ENCODE results near the gene ESPL1.

Gene ESPL1

DNA sequence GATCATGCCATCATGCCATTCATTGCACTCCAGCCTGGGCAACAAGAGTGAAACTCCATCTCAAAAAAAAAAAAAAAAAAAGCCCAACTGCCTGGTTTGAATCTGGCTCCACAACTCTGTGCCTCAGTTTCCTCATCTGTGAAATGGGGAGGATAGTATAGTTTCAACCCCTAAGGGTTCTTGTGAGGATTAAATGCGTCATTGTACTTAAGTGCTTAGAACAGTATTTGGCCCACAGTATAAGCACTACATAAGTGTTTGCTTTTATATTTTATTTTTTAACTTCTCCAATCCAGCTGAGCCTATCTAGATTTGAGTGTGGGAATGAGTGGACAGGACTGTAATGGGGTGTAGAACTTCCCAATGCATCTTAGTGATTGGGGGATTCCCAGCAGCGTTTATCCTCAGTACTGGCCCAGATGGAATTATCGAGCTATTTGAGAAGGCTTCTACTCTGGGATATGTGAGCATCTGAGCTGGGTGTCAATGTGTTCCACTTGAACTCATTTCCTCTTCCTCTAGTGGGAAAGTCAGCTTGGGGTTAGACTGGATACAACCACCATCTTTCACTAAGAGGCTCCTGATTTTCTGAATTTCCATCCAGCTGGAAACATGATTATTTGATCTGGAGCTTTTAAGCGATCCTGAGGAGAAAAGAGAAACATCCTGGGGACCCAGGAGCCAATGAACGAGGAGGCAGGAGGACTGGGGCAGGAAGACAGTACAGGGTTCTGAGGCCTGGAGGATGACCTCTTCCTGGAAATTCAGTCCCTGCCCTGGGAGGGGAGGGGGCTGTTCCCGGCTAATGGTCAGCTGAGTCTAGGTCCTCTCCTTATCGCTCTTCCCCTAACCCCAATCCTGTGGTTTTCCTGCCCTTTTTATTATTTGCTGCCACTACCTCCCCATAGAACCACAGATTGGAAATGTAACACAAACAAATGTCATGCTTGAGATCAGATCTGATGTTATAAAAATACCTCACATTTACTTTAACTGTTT, 9.3 kb upstream of the ESPL1 start:
- TF ChIP-seq POLR2A (IDR thresholded peaks at IDR 0.05; ENCODE audit: low read depth, low read length), result no peak
- DNase-seq (ENCODE audit: insufficient read length, low spot score), result no peak

GRCh38 chr12:53259891-53260290, 8.2 kb upstream of the ESPL1 start:
- no peak for DNase-seq (ENCODE audit: insufficient read length, low spot score)
- no peak for FAIRE-seq
- TF ChIP-seq POLR2A (IDR thresholded peaks at IDR 0.05; ENCODE audit: low read depth, low read length), result no peak

More for the DNA sequence above, 9.3 kb upstream of the ESPL1 start:
- FAIRE-seq, result no peak

DNA sequence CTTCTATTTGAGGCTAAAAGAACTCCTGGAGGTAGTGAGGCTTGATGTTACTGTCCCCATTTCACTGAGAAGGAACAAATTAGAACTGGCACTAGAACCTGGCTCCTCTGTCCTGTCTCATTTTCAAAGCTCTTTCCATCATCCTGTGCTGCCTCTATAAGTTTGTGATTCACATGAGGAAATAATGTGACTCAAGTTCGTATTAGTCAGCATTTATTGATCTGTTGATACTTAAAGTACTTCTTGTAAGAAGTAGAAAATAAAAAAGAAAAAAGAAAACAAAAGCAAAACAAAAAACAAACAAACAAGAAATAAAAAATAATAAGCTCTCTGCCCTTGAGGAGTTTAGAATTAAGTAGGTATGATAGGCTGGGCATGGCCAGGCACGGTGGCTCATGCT, 2.3 kb upstream of the ESPL1 start:
- no peak for TF ChIP-seq POLR2A (IDR thresholded peaks at IDR 0.05; ENCODE audit: low read depth, low read length)
- FAIRE-seq (no peak), DNase-seq (ENCODE audit: insufficient read length, low spot score) (no peak)

DNA sequence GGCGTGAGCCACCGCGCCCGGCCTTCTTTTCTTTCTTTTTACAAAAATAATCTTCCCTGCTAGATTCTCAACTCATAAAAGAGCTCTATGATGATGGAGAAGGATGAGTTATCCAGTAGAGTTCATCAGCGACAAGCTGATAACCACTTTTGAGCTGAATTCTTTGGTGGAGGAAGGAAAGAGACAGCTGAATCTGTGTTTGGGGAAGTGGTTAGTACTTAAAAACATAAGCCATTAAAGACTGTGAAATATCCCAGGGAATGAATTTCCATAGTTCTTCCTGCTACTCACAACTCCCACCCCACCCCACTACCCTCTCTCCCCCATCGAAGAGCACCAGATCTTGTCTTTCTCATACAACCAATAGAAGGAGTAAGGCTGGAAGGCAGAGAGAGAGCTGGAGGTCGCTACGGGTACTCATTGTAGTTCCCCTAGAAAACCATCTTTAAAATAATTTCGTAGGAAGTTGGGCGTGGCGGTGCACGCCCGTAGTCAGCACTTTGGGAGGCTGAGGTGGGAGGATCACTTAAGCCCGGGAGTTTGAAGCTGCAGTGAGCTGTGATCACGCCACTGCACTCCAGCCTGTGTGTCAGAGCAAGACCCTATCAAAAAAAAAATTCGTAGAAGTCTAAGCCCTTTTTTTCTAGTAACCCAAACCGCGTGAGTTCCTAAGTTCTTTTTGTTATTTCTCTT, 647 bp upstream of the ESPL1 start:
- no peak for FAIRE-seq
- no peak for TF ChIP-seq POLR2A (IDR thresholded peaks at IDR 0.05; ENCODE audit: low read depth, low read length)
- DNase-seq (ENCODE audit: insufficient read length, low spot score), result no peak

DNA sequence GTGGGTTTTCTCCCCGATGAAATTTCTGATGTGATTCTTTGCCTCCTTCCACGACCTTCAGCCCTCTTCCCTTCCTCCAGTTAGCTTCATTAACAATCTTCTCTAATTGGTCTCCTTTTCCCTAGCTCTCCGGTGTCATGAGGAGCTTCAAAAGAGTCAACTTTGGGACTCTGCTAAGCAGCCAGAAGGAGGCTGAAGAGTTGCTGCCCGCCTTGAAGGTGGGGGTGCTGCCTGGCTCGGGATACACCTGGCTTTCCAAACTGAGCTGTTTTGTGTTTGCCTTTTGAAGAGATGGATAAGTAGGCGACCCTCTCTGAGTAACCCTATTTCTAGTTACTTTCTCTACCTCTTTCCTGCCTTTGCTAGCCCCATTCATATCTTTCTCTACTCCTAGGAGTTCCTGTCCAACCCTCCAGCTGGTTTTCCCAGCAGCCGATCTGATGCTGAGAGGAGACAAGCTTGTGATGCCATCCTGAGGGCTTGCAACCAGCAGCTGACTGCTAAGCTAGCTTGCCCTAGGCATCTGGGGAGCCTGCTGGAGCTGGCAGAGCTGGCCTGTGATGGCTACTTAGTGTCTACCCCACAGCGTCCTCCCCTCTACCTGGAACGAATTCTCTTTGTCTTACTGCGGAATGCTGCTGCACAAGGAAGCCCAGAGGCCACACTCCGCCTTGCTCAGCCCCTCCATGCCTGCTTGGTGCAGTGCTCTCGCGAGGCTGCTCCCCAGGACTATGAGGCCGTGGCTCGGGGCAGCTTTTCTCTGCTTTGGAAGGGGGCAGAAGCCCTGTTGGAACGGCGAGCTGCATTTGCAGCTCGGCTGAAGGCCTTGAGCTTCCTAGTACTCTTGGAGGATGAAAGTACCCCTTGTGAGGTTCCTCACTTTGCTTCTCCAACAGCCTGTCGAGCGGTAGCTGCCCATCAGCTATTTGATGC, 797 bp downstream of the ESPL1 start:
- DNase-seq (ENCODE audit: insufficient read length, low spot score) (no peak), FAIRE-seq (no peak)
- TF ChIP-seq POLR2A (IDR thresholded peaks at IDR 0.05; ENCODE audit: low read depth, low read length), result no peak

- DNase-seq (ENCODE audit: insufficient read length, low spot score), result no peak
- no peak for FAIRE-seq
Measured at GRCh38 chr12:53274445-53274844, 6.3 kb downstream of the ESPL1 start.

GRCh38 chr12:53276511-53276910, 8.4 kb downstream of the ESPL1 start:
- DNase-seq (ENCODE audit: insufficient read length, low spot score), result no peak
- TF ChIP-seq POLR2A (IDR thresholded peaks at IDR 0.05; ENCODE audit: low read depth, low read length), result no peak
- FAIRE-seq, result no peak

More at GRCh38 chr12:53274445-53274844, 6.3 kb downstream of the ESPL1 start:
- no peak for TF ChIP-seq POLR2A (IDR thresholded peaks at IDR 0.05; ENCODE audit: low read depth, low read length)

DNA sequence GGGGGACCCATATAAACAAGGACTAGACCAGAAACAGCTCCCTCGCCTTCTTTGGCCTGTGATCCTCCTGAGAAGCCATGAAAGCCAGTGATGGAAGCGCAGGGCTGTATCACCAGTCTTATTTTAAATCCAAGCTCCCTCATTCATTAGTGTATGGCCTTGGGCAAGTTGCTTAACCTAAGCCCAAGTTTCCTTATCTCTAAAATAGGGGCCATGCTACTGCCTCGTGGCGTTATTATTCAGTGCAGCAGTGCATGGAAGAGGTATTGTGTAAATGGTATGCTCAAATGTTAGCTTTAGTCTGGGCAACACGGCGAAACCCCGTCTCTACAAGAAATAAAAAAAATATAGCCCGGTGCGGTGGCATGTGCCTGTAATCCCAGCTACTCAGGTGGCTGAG, 9.9 kb downstream of the ESPL1 start:
- FAIRE-seq (no peak), DNase-seq (ENCODE audit: insufficient read length, low spot score) (no peak)
- TF ChIP-seq POLR2A (IDR thresholded peaks at IDR 0.05; ENCODE audit: low read depth, low read length), result no peak

DNA sequence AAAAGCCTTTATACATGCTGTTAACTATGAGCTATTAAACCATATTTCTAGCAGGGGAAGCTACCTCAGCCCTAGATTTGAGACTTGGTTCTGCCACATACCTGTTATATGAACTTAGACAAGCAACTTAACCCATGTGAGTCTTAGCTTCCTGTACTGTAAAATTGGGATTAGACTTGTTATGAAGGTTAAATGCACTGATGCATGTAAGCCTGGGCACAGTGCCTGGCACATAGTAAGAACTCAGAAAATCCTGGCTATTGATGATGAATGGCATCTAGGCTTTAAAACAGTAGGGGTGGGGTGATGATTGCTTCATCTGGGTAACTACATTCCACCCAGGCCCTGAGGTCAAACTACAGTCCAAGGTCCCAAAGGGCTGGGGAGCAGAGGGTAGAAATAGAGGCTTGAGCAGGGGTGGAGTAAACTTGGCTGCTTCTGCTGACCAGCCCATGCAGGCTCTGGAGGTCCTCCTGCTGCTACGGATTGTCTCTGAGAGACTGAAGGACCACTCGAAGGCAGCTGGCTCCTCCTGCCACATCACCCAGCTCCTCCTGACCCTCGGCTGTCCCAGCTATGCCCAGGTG, 11.3 kb downstream of the ESPL1 start:
- DNase-seq (ENCODE audit: insufficient read length, low spot score) (no peak), FAIRE-seq (no peak)
- no peak for TF ChIP-seq POLR2A (IDR thresholded peaks at IDR 0.05; ENCODE audit: low read depth, low read length)

DNA sequence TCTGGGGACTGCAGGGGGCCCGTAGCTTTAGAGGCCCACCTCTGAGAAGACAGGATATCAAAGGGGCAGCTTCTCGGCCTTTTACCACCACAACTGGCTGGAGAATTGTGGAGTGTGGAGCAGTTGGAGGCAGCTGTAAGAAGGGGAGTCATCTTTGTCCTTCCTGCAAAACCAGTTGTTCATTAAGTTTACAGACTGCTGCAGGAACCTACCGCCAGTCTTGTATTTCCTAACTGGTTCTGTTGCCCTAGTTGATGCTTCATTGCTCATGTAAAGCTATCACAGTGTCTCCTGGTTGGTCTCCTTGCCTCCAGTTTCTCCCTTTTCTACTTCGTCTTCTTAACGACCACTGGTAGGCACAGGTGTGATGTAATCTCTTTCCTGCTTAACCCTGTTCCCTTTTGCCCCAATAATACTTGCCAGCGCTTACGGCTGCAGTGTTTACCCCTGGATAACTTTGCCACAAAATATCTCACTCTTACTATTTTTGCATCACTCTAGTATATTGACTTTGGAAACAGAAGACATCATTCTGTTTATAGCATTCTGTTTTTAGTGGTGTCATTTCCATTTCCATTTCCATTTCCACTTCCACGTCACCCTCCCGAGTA, 11.9 kb downstream of the ESPL1 start:
- no peak for FAIRE-seq
- no peak for DNase-seq (ENCODE audit: insufficient read length, low spot score)
- TF ChIP-seq POLR2A (IDR thresholded peaks at IDR 0.05; ENCODE audit: low read depth, low read length), result no peak

- DNase-seq (ENCODE audit: insufficient read length, low spot score) (no peak), FAIRE-seq (no peak)
- TF ChIP-seq POLR2A (IDR thresholded peaks at IDR 0.05; ENCODE audit: low read depth, low read length), result no peak
Measured at GRCh38 chr12:53286448-53286847, 18.3 kb downstream of the ESPL1 start.

- FAIRE-seq, result no peak
- no peak for TF ChIP-seq POLR2A (IDR thresholded peaks at IDR 0.05; ENCODE audit: low read depth, low read length)
- DNase-seq (ENCODE audit: insufficient read length, low spot score), result no peak
Measured at GRCh38 chr12:53287741-53288216, 19.7 kb downstream of the ESPL1 start.

GRCh38 chr12:53288322-53288721, 20.2 kb downstream of the ESPL1 start:
- no peak for TF ChIP-seq POLR2A (IDR thresholded peaks at IDR 0.05; ENCODE audit: low read depth, low read length)
- FAIRE-seq, result no peak
- DNase-seq (ENCODE audit: insufficient read length, low spot score), result no peak

Data from H54 (cell line).